Stimulated activated CD4-positive, alpha-beta T cell treated with anti-CD3 and anti-CD28 coated beads, Interleukin-1b, Interleukin-23, amount 100 ng/mL, for 4 hours (primary cell): ENCODE measurements around the gene NUP210L.
"Not testable (repeated sequence)": the region's sequence is repeated elsewhere in the genome, so short reads cannot be mapped to it uniquely, and the experiment has no call there.

ENCODE experiments used
- DNase-seq, 2 donors: peaks; one replicate each; pipeline ENCODE4 v3.0.0-alpha.2; 2020; ENCODE audit warnings: low read depth in 2 of 2

Gene NUP210L

DNA sequence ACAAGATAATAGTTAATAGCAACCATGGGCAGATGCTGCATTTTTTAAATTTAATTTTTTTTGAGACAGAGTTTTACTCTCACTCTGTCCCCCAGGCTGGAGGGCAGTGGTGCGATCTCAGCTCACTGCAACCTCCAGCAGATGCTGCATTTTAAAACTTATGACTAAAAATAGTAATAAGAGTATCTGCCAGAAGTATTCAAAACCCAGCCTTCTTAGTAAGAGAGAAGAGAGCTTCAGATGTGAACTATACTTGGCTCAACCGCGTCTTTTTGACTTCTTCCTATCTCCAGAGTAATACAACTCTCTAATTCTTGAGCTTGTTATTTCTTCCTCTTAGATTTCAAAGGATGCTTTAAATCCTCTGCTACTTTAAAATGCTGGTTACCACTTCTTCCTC lies 159.7 kb downstream of the NUP210L start:
- DNase-seq: no peak

DNA sequence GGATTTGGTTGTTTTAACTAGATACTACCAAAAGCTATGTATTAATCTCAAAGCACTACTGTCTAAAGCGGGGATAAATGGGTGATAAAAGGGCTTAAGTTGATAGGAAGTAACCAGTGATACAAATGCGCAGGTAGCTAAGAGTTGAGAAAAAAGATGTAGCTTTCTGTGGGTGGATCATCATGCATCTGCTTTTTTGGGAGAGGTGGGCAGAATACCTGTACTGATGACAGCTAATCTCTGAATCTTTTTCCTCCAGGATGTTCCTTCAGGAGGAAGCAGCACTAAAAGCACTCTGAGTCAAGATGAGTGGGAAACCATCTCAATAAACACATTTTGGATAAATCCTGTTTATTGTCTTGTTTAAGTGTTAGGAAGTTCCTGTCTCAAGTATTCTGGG lies 163.1 kb downstream of the NUP210L start:
- DNase-seq: no peak

DNA sequence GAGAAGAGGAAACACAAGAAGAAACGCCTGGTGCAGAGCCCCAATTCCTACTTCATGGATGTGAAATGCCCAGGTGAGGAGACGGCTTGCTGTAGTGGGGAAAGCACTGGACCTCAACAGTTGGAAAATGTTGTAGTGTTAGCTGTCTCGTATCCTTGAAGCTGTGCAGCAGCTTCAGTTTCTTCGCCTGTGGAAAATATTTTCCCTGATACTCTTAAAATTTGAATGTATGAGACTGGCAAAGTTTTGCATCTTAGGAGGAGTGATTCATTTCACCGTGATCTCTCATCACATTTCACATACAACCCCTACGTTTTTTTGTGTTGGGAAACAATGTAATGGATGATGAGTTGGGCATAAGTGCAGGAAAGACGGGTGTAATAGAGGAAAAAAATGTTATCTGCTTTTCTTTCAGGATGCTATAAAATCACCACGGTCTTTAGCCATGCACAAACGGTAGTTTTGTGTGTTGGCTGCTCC lies 163.7 kb downstream of the NUP210L start:
- no peak for DNase-seq

DNA sequence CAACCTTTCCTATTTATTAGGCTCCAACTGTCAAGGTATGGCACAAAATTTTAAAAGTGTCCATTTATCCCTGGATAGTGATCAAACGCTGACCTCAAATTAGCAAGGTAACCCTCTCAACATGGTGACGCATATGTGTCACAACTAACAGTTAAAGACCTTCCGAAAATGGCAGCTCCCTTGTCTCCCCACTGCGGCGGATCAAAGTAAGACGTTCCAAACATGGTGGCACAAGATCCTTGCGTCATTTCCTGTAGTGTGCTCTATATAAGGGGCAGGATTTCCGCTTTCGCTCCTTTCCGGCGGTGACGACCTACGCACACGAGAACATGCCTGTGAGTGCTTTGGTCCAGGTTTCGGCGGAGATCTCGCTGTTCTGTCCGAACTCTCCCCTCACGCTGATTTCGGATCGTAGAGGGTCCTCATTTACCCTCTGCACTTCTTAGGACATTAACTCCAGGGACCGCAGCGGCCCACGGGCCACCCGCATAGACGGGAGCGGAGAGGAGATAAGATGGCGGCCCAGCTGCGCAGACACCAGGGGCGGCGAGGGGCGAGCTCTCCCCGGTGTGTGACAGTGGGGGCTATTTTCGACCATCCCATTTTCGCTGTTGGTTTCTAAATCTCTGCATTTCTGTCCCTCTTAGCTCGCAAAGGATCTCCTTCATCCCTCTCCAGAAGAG lies 164.3 kb downstream of the NUP210L start, which contains the start of gene RPS27:
RPS27 (plus strand) TSS at position 295 of the 683 bp plus-strand sequence; CDS start at position 330, 35 bp downstream.
- DNase-seq: peak; percentile 57 to 86

DNA sequence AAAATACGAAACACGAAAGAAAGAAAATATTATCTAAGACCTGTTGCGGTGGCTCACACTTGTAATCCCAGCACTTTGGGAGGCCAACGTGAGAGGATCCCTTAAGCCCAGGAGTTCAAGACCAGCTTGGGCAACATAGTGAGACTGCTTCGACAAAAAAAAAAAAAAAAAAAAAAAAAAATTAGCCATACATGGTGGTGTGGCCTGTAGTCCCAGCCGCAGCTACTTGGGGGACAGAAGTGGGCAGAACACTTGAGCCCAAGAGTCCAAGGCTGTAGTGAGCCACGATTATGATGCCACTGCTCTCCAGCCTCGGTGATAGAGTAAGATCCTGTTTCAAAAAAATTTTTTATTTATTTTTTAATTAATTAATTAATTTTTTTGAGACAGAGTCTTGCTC lies 167.3 kb downstream of the NUP210L start:
- DNase-seq: no peak

DNA sequence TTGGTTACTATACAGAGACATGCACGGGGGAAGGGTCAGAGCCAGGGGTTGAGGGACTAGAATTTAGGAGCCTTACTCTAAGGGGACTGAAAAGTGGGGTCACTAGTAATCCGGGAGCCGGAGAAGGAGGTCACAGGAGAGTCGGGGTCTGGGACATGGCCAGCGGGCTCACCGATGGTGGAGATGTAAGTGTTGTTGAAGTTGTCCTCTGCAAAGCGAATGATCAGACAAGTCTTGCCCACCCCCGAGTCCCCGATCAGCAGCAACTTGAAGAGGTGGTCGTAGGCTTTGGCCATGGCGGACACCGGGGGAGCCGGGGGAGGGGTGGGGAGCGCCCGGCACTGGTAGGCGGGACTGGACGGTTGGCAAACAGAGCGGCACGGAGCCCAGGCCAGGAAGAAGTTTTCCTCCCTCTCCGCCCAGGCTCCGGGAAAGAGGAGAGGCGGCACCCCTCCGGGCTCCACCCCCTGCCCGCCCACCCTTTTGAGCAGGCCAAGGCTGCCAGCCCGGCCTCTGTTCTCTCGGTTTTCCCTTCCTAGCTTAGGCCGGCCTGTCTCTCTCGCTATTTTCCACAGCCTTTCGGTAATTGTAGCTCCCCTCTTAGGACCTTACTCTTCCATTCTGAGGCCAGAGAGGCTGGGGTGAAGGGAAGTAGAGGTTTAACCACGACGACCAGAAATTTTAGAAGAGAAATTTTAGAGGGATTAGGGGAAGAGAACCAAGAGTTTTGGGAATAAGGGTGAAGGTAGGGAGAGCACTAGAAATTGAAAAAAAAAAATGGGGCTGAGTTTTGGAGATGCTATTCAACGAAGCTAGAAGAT lies 168.7 kb downstream of the NUP210L start, which contains the start of gene RAB13:
RAB13 (minus strand) TSS at position 399 of the 821 bp plus-strand sequence; CDS start at position 296, 103 bp downstream.
- DNase-seq: no peak

DNA sequence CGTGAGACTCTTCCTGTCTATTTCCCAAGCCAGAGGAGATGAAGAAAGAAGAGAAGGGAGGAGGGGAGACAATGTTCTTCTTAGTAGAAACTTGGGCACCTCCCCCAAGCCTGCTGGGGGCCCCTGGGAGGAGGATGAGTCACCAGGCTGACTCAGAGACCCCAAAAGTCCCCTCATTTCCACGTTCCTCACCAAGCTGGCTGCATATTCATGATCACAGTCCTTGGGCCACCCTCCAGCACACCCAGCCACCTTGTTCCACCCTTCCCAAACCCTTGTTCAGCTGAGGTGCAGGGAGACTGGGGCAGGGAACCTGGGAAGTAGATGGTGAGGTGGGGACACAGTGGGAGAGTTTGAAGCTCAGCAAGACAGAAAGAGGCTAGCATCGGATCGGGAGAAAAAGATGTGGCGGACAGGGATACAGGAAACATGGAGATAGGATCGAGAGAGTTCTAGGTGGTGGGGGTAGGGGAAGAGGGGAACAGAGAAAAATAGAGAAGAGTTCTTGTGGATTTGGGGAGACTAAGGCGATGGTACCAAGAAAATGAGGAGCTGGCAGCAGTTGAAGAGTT lies 169.4 kb downstream of the NUP210L start:
- DNase-seq: peak in 1 of 2 donors; percentile 42

DNA sequence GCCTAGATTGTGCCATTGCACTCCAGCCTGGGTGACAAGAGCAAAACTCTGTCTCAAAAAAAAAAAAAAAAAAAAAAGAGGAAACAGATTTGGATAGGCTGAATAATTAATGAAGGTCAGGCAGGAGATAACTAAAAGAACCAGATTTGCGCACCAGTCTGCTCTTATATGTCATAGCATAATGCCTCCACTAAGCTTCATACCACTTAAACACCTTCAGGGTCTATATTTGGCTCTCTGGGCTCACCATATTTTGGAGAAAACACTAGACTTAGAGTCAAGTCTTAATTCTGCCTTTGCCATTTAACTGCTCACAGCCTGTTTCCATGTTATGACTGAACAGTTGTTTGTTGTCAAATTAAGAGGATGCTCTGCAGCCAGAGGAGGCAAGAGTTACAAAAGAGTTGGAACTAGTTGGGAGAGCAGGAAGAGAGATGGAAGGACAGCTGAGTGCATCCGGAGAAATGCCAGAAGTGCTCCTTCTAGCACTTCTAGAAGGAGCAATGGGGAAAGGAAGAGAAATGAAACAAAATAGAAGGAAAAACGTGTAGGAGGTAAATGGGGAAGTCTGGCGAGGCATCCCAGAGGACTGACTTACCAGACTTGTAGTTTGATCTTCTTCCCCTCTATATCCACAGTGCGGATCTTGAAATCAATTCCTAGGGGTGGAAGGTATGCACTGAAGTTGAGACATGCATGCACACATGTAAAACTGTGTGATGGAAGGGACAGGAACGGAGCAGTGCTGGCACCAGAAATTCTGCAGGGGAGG lies 170.6 kb downstream of the NUP210L start:
- no peak for DNase-seq

DNA sequence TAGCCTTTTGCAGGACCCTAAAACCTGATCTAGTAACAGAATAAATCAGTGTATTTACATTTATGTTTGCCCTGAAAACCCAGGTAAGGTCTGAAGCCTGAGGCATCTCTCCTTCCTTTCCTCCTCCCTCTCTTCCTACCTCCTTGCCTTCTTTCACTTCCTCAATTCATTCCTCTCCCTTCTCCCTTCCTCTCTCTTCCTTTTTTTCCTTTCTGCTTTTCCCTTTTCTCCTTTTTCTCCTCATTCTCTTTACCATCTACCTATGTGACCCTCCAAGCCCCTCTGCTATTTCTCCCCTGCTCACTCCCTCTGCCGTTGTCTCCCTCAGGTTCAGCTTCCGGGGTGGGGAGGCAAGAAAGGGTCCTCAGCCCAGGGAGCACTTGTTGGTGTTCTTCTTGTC lies 173.1 kb downstream of the NUP210L start:
- not testable (repeated sequence) for DNase-seq

DNA sequence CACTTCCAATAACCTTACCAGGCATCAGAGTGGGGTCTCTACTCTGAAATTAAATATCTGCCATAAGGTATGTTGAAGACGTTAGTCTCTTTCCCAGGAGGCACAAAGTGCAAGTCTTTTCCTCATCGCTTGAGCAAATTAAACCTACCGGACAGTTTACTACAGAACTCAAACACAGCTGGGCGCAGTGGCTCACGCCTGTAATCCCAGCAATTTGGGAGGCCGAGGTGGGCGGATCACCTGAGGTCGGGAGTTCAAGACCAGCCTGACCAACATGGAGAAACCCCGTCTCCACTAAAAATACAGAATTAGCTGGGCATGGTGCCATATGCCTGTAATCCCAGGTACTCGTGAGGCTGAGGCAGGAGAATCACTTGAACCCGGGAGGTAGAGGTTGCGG lies 175.8 kb downstream of the NUP210L start:
- not testable (repeated sequence) for DNase-seq

DNA sequence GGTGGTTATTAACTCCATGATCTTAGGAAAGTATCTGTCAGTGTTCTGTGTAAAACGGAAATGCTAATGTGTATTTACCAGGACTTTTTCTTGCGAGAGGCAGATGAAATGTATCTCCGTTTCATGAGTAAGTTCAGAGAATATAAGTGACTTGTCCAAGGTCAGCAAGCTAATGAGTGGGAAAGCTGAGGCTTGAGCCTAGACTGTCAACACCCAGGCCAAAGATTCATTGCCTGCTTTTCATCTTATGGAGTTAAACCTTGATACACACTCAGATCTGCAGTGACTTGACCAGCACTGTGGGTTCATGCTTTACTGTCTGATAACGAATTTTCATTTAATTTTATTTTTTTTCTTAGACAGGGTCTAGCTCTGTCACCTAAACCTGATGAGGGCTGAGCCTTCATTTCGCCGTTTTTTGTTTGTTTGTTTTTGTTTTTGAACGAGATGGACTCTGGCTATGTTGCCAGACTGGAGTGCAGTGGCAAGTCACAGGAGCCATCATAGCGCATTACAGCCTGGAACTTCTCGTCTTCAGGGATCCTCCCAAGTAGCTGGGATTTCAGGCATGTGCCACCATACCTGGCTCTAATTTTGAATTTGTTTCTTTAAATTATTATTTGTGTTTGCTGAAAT lies 176.5 kb downstream of the NUP210L start:
- no peak for DNase-seq

DNA sequence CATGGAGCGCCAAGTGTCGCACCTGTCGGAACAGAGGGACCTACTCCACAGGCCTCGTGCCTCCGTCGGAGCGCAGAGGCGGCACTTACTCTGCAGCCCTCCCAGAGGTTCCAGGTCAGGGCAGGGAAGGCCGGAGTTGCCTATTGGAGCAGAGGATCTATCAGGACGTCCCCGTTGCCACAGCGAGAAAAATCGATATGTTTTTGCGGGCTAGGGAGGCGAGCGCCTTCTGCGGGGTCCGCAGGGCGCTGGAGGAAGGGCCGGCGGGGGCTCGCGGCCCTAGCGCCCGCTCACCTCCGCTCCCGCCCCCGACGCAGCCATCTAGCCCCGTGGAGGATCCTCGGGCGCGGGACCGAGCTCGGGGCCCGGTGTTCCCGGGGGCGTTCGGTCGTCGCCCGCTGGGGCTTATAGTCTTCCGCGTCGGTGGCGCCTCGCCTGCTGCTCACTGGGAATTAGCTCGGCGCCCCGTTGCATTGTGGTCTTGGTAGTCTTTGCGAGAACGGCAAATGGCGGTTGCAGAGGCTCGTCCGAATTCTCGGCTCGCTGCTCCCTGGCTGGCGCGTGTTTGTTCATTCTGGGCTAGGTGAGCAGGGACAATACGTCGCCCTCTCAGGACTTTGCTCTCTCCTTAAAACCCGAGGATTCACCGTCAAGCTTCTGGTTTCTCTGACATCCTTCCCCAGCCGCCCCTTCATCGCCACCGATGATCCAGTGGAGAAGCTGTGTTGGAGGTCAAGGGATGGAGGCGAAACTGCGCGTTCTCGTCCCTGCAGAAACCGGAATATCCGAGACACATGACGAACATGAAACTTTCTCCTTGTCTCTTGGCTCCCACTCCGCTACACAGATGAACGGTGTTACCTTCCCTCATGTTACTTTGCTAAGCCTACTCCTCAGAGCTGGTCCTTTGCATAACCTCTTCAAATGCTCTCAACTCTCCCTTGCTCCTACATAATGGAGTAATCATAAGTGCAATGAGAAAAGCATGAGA lies 177.3 kb downstream of the NUP210L start, which contains the start of gene JTB:
JTB (minus strand) TSS at position 425 of the 991 bp plus-strand sequence; CDS start at position 3, 422 bp downstream.
- peak; percentile 79 to 83 for DNase-seq

DNA sequence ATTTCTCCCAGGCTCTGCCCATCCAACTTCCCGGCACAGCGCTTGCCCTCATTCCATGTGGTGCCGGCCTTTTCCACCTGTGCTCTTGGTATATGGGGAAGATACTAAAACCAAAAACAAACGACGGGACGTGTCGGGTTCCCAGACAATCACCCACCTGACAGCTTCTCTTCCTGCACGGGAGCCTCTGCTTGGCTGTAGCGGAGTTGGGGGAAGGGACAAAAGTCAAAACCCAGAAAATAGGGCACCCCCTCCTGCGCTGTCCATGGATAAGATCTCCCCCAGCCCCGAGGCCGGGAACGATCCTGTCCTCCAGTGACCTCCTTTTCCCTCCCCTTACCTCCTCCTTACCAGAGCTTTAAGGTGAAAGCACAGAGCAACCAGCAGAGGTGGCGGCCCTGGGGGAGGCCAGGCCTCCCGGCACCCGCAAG lies 178.0 kb downstream of the NUP210L start:
- no peak for DNase-seq

DNA sequence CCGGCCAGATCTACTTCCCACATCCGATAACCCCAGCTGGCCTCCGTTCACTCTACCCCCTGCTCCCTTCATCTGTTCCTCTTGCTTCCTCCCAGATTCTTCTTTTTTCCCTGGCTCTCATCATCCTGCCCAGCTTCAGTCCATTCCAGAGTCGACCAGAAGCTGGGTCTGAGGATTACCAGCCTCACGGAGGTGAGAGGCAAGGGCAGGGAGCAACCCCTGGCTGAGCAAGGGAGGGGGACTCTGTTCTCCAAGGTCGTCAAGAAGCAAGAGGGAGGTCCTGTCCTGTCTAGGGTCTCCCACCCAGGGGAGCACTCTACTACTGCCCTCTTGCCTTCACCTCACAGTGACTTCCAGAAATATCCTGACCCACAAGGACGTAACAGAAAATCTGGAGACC lies 181.3 kb downstream of the NUP210L start:
- DNase-seq: no peak

DNA sequence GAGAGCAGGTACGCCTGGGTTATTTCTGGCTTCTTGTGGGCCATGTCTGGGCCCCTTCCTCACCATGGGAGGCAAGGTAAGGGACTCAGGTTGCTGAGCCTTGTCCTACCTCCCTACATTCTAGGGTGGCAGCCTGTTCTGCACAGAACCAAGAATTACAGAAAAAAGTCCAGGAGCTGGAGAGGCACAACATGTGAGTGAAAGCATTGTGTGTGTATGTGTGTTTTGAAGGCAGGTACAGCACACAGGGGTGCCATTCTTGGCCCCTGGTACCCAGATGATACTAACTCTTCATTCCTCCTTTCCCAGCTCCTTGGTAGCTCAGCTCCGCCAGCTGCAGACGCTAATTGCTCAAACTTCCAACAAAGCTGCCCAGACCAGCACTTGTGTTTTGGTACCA lies 181.8 kb downstream of the NUP210L start:
- no peak for DNase-seq

DNA sequence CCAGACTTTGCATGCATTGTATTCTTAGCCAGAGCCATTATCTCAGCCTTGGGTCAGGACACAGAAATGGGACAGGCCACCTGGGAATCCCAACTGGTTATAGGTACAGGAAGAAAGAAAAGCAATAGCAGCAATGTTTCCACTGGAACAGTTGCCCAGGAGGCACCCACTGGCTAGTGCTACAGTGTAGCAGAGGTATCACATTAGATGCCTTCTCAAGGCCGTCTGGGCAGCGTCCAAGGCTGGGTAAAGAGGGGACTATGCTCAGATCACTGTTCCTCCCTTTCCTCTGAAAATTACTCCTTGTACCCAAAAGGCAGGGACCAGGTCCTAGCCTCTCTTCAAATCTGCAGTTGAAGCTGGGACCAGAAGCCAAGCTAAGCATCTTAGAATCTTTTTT lies 184.5 kb downstream of the NUP210L start:
- no peak for DNase-seq

DNA sequence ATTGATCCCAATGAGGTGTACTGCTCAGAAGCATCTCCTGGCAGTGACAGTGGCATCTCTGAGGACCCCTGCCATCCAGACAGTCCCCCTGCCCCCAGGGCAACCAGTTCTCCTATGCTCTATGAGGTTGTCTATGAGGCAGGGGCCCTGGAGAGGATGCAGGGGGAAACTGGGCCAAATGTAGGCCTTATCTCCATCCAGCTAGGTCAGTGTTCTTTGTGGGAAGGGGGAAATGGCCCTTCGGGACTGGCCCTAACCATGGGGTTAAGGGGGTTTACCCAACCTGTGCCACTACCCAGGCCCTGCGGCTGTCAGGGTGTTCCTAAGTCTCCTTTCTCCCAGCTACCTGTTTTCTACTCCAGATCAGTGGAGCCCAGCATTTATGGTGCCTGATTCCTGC lies 185.9 kb downstream of the NUP210L start:
- no peak for DNase-seq

DNA sequence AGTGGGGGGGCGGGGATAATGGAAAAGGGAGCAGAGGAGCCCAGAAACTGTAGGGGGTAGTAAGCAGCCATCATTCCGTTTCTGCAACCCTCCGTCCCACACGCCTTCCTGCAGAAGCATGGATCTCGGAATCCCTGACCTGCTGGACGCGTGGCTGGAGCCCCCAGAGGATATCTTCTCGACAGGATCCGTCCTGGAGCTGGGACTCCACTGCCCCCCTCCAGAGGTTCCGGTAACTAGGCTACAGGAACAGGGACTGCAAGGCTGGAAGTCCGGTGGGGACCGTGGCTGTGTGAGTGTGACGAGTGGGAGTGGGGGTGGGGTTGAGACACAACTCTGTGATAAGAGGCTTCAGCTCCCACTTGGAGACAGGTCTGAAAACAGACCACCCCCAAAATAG lies 186.5 kb downstream of the NUP210L start:
- DNase-seq: no peak

DNA sequence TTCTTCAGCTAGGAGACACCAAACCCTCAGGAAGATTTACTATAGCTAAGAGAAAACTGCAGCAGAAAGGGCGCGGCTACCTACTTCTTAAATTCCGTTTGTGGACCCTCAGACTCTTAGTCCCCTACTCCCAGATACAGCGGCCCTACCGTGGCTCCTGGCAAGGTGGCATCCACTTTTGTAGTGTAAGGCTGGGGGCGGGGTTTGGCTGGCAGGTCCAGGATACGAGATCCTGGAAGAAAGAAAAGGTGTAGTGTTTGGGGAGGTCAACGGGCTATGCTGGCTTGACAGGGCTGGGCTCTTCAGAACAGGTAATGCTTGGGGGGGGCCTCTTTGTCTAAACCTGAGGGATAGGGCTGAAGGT lies 186.9 kb downstream of the NUP210L start:
- DNase-seq: no peak
